Limb (tissue), 2 donors: ENCODE results near the gene DNAJC8.

Experiments used
- DNase-seq, 2 donors: peaks; one replicate each; pipeline ENCODE4 v3.0.0-alpha.2; 2016; ENCODE audit errors: extremely low spot score in 2 of 2

DNAJC8 gene

DNA sequence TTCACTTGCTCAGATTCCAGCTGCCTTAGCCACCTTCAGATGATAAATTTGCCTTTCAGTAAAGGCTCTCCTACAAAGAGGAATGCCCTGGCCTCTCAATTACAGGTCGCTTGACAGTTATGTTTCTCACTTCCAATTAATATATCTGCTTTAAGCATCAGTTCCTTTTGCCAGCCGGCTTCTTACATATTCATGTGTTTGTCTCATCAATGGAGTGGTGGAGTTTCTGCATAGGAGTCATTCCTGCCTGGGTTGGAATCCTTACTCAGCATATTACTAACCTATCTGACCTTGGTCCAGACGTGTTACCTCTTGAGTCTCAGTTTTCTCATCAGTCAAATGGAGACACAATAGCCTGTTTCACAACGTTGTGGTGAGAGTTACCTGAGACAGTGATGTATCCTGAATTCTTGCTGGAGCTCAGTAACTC, 17.1 kb upstream of the DNAJC8 start:
- DNase-seq: no peak

DNA sequence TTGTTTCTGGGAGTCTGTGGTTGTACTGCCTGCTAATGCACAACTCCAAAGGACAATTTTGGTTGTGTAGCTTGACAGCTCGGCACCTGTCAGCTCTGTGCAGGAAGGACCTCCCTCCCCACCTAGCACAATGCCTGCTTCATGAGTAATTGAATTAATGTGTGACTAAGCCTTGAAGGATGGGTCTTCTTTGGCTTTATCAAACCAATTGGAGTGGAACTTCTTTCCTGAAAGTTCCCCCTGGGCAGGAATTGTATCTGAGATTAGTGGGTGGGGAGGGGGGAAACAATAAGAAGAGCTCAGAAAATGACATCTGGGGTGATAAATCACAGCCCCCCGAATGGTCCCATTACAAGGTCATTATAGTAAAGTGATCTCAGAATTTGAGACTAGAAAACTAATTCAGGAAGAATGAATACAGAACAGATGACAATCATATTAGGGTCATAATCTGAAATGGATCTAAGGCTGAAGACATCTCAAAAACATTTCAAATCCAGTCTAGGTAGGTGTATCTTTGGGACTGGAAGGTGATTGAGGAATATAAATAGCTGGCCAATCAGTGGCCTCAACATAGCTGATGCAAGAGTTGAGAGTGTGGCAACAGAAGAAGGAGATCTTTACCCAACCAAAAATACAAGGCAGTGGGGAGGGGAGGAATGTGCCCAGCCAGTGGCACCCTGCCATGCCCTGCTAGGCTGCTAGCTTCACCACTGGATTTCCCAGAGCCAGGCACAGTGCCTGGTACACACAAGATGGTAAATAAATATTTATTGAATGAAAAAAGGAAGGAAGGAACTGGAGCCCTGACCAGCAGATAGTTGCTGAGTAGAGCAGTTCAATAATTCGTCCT, 16.4 kb upstream of the DNAJC8 start:
- DNase-seq: no peak

DNA sequence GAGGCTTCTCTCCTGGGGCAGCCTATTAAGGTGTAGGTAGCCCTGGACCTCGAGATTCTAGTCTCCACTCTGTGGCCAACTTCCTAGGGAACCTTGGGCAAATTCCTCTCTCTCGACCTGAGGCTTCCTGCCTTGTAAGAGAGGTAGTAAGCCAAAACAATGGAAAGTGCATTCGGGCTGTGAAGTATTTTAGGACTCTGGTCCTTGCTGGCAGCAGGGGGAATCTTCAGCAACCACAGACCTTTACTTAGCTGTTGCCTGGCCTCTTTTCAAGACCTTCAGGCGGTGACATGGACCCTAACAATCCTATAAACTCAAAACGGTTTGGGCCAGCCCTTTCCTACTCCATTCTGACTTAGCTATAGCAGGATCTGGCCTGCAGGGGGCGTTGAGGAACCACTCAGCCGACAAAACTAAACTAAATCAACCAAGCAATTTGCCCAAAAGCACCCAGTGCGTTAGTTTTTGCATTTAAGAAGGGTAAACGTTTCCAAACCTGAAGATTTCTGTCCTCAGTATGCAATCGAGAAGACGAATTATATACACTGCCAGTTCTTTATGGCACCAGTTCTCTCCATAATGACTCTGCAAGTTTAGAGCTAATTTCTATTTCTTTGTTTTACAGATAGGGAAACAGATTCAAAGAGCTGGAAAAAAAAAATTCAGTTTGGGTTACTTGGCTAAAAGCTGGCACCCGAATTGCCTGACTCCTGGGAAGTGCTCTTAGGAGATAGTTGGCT, 15.6 kb upstream of the DNAJC8 start:
- DNase-seq: peak; percentile 79 to 84

DNA sequence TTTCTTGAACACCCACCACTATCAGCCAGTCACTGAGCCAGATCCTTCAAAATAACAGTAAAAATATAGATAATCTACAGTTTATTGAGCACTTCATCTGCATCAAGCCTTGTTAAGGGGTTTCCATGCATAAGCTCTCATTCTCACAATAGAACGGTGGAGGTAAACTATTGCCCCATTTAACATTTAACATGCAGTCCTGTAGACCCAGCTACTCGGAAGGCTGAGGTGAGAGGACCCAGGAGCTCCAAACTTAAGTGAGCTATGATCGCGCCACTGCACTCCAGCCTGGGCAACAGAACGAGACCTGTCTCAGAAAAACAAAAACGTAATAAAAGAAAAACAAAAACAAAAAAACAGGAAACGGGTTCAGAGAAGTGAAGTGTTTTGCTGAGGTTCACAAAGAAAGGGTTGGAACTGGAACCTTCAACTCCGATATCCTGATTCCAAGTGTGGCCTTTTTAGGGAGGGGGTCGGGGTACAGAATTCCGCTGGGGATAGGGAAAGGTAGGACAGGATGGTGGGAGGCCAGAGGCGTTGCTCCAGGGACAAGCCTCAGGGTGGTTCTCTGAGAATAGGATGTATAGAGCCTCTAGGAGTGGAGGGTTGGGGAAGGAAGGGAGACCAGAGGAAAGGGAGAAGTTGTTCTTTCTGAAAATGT, 14.9 kb upstream of the DNAJC8 start:
- no peak for DNase-seq

DNA sequence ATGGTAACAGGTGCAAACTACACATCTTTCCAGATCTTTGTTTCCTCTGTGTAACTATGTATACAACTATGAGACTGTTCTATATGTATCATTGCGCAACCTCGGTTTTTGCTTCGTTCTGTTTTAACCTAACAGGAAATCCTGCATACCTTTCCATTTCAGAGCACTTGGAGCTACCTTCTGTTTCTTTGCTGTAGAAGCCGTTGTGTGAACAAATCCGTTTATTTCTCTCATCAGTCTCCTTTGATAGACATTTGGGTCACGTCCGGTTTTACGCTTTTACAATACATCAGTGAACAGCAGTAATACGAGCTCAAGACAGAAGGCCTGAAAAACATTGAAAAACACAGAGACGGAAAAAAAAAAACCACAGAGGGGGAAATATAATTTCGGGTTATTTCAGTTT, 13.6 kb upstream of the DNAJC8 start:
- DNase-seq: no peak

DNA sequence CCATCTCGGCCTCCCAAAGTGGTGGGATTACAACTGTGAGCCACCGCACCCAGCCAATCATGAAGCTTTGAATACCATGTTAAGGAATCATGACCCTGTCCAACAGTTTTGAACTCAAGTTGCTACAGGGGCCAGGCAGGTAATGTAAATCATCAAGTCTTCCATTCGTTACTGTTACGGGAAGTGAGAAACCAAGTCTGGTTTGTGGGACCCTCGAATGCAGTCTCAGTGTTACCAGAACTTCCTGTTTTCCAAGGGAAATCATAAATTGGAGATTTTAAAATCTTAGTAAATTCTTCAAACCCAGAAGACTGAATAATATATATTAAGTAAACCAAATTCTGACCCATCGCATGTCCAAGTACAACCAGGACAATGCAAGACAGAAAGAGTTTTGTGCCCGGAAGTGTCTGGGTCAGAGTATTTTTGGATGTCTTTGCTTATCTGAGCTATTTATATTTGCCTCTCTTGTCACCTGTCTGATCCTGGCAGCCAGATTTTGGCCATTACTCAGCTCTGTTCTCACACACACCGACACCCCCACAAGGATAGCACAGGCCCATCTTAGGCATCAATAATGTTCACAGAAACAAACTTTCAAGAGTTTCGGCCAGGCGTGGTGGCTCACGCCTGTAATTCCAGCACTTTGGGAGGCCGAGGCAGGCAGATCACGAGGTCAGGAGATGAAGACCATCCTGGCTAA, 11.9 kb upstream of the DNAJC8 start:
- DNase-seq: no peak

DNA sequence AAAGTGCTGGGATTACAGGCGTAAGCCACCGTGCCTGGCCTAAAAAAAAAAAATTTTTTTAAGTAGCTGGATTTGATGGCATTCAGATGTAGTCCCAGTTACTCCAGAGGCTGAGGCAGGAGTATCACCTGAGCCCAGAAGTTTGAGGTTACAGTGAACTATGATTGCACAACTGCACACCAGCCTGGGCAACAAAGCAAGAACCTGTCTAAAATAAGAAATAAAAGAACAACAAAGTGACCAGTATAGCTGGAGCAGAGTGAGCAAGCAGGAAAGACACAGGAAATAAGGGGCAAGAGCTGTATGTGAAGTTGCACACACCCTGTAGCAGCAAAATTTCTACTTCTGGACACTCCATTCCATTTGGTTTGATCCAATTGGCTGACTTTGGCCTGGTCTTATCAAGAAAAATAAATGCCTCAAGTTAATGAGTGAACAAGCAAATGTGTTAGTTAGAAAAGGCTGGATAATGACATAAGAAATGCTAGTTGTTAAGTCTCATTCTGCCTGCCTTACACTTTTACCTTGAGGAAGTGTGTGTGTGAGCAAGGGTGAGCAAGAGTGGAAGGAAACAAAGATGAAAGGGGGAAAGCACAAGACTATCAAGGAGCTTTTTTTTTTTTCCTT, 11.0 kb upstream of the DNAJC8 start:
- no peak for DNase-seq

DNA sequence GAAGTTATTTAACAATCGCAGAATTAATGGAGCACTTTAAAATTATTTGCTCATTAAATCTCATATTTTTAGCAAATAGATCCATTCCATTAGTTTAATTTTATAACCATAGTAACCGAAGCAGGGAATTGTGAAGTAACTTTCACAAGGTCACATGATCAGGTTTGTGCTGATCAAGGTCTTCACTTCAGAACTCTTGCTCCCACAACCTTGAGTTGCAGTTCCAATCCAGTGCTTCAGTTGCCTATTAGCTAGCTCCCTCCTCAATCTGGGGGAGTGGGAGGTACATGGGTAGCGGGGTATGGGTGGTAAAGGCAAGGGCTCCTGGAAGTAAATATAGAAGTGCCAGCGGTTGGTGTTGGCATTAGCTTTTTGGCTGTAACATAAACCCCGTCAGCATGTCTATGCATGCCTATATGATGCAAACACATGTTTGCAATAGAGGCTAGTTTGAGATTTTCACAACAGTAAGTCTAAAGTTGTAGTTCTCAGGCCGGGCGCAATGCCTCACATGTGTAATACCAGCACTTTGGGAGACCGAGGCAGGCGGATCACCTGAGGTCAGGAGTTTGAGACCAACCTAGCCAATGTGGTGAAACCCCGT, 8.9 kb upstream of the DNAJC8 start:
- no peak for DNase-seq

DNA sequence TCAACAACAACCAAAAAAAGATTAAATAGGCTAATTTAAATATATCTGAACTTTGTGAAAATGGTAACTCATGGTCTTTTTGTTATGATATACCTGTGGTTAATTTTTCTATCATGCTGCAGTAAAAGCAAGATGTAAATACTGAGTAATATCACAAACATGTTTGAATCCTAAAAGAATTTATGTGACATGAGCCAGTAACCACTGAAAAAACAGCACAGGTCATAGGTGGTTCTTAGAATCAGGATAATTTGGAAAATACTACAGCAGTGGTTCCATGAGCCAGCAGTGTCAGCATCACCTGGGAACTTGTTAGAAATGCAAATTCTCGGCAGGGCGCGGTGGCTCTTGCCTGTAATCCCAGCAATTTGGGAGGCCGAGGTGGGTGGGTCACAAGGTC, 7.2 kb upstream of the DNAJC8 start:
- no peak for DNase-seq

DNA sequence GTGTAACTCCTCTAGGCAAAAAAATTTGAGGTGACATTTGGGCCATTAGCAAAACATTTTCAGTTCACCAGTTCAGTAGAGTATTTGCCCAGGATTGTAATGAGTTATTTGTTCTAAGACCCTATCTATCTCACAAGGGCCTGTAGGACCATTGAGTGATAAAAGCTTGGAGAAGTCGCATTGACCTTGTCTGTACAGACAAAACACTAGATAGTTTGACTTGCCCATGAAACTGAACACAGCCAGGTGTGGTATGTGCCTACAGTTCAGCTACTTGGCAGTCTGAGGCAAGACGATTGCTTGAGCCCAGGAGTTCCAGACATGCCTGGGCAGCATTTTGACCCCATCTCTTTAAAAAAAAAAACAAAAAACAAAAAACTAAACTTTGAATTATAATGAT, 6.2 kb upstream of the DNAJC8 start:
- DNase-seq: no peak

DNA sequence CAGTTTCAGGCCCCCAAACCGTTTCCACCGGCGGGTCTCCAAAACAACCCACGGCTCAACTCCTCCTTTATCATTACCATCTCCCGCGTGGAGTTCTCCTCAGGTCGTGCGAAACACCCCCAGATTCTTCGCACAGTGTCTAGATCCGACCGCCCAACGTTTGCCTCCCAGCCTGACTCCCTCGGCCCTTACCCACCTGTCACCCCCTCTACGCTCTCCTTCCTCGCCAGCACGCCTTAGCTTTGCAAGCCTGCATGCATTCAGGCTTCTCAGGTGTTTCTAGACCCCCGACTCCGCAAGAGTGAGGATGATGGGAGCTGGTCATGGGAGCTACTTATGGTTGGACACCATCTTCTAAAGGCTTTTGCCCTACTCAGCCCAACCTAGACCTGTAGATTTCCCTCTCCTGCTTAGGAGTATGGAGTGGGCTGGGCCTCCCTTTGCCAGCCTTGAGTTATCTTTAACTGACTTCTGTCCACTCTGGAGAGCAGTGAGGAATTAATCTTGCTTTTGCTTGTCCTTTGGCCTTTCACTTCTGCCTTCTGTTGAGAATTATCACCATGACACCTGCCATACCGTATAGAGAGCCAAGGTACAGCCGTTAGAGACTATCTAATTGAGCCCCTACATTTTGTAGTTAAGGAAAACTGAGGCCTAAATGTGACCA, 4.0 kb upstream of the DNAJC8 start:
- no peak for DNase-seq

DNA sequence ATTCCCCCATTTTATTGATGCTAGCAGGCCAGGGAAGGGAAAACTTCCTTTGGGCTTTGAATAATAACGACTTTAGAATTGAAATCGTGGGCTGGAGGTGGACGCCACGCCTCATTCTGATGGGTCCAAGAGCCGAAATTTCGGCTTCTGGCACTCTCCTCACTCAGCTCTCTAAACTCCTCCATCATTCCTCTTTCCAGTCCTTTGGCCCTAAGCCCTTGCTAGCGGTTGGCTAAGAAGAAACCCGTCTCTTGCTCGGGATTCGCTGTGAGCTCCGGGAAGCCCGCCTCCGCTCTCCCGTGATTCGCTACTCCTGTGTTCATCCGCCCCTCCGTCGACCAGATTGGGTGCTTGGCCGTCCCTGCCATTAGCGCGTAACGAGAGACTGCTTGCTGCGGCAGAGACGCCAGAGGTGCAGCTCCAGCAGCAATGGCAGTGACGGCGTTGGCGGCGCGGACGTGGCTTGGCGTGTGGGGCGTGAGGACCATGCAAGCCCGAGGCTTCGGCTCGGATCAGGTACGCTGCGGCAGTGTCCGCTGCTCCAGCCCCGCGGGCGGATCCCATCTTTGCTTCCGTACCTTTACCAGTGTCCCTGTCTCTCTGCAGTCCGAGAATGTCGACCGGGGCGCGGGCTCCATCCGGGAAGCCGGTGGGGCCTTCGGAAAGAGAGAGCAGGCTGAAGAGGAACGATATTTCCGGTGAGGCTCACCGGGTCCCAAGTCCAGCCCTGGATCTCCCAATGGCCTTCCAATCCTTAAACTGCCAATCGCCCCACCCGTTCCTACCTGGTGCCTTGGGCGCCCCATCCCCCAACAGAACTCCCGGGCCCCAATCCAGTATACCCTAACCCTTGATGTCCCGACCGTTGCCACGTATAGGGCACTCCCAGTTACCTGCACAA, 3.2 kb upstream of the DNAJC8 start, which contains the start of gene ATP5IF1:
Gene ATP5IF1 (plus strand): TSS at position 370 of the 901 bp plus-strand sequence. CDS start 60 bp downstream, at position 430.
- DNase-seq: peak; percentile 95 to 99

DNA sequence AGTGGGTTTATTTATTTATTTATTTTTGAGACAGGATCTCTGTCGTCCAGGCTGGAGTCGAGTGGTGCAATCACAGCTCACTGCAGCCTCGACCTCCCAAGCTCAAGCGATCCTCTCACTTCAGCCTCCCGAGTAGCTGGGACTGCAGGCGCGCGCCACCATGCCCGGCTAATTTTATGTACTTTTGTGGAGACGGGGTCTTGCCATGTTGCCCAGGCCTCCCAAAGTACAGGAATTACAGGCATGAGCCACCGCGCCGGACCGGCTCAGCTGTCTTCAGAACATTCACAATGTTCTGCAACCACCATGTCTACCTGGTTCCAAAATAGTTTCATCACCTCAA, 406 bp upstream of the DNAJC8 start:
- no peak for DNase-seq

DNA sequence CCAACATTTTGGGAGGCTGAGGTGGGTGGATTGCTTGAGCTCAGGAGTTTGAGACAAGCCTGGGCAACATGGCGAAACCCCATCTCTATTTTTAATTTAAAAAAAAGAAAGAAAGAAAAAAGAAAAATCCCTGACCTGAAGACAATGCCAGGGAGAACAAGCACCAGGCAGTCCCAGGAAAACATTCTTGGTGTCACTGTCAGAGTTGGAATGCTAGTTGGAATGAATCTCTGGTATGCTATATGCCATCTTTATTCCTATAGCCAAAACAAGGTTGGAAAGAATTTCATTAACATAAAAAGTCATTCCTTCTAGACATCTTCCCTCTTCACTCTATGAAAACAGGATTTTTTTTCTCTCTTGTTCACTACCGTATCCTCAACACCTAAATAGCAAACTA, 2.8 kb downstream of the DNAJC8 start:
- no peak for DNase-seq

DNA sequence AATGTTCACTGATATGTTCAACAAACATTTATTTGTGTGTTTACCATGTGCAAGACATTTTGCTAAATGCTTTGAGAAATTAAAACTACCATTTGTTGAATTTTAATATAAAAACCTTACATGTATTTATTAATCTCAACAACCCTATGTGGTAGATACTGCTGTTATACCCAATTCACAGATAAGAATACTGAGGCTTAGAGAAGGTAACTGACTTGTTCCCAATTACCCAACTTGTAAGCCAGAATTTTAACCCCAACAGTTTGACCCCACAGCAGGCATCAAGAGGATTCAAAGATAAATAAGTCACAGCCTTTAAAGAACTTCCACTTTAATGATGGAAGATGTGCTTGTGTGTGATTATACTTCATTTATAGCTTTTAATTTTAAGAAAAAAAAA, 3.7 kb downstream of the DNAJC8 start:
- no peak for DNase-seq

DNA sequence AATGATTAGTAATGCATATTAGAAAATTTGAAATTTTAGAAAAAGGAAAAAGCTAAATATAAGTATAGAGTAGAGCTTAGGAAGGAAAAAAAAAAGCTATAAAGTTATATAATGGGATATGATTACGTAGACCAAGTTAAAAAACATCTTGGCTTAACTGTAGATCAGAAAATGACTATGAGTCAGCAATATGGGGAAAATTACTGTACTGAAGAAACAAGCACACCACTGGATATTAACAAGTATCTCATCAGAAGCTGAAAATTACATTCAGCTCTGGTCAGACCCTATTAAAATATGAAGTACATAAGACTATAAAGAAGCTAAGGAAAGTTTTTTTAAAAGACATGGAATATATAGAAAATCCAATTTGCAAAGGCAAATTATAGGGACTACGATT, 19.5 kb downstream of the DNAJC8 start:
- DNase-seq: no peak

DNA sequence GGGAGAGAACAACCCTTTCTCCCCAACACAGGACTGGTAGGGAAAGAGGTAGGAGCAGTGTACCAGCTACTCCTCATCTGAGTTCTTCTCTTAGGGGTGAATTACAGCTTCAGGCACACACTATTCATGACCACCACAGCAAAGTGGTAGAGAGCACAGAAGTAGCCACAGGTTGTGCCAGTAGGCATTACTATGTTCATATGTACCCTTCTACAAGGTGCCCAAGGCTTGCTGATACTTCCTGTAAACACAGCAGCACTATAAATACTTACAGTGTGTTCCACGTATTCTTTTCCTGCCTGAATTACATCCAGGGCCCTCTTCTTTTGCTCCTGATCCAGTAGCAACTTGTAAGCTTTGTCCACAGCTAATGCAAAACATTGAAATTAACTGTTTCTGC, 23.1 kb downstream of the DNAJC8 start:
- DNase-seq: no peak

DNA sequence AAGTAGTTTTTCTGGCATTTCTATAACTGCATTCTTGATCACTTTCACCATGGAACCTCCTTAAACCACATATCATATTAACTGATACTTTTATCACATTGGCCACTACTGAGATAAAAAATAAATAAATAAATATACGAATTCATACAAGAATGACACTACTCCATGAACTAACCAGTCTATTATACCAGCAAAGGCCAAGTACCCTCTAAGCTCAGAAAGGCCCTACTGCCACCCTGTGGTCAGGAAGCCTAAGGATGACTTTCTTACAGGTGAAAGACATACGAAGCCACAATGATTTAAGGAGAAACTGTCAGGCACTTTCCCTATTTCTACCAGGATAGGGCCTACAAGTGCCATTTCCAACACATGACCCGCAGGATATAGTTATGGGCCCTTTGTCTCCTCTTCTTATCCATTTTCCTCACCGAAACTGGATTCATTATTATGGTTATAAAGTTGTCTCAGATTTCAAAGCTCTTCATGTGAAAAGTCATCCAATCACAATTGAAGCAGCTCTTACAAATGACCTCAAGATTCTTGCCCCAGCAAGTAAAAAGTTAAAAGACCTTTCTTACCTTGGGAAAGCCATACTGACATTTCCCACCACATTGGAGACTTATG, 23.9 kb downstream of the DNAJC8 start:
- DNase-seq: peak; percentile 20 to 49

DNA sequence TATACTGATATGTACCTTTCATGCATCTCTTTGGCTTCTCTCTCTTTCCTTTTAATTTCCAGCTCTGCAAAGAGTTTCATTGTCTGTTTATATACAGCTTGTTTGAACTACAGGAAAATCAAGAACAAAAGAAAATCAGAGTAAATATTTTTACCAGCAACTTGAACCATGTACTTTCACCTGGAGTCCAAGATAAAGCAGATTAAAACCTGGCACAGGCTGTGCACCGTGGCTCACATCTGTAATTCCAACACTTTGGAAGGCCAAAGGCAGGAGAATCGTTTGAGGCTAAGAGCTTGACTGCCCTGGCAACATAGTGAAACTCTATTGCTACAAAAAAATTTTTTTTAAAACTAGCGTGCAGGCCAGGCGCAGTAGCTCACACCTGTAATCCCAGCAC, 27.6 kb downstream of the DNAJC8 start:
- no peak for DNase-seq
